Stimulated activated CD8-positive, alpha-beta memory T cell treated with anti-CD3 and anti-CD28 coated beads, Interleukin-7, amount 100 ng/mL, for 24 hours (primary cell): ENCODE measurements around the gene CCDC28A.

Experiments
- DNase-seq: peaks from one replicate; pipeline ENCODE4 v3.0.0-alpha.2; 2020; ENCODE audit warnings: low read depth

The CCDC28A gene

GRCh38 chr6:138795809-138796603 lies 22.4 kb downstream of the CCDC28A start, which contains the start of gene ECT2L:
Gene ECT2L, plus strand, starts transcription at chr6:138796087. Its CDS starts 17,188 bp downstream, at chr6:138813275.
- no peak for DNase-seq

GRCh38 chr6:138796771-138797170 lies 23.2 kb downstream of the CCDC28A start:
- DNase-seq, result no peak

- no peak for DNase-seq
Measured at GRCh38 chr6:138797806-138798446, 24.4 kb downstream of the CCDC28A start.

DNA sequence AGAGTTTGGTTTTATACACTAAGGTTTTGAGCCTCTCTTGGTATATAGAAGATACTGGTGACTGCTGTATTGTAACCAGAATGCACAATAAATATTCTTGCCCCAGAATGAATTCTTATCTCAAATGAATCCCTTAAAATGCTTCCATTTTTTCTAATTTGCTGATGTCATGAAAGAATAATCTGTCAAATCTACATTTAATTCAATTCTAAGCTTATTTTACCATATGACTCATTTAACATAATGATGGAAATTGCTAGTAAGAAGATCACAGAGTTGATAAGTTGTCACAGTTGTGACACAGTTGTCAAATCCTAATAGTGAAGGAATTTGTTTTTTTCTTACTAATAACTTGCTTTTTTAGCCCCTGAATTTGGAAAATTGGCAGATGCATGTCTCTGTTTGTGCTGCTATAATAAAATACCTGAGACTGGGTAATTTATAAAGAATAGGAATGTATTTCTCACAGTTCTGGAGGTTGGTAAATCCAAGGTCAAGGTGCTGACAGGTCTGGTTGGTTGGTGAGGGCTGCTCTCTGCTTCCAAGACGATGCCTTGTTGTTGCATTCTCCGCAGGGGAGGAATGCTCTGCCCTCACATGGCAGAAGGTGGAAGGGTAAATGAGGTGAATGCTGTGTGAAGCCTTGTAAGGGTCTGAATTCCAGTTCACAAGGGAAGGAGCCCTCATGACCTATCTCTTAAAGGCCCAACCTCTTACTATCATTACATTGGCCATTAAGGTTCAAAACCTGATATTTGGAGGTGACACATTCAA lies 27.0 kb downstream of the CCDC28A start:
- no peak for DNase-seq

DNA sequence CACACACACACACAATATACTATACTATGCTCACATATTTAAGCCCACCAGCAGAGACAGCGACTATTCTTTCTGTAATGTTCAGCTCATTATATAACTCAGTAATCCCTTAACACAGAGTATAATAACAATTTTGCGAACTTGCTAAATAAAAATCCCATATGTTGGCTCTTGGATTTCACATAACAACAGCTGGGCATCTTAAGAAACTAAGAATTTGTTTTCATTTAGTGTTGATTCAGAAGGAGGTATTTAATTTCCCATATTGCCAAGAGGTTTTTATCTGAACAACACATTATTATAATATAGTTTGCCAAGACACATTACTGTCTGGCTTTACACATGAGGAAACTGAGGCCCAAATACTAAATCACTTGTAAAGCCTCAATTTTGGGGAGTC lies 29.8 kb downstream of the CCDC28A start:
- DNase-seq, result no peak

DNA sequence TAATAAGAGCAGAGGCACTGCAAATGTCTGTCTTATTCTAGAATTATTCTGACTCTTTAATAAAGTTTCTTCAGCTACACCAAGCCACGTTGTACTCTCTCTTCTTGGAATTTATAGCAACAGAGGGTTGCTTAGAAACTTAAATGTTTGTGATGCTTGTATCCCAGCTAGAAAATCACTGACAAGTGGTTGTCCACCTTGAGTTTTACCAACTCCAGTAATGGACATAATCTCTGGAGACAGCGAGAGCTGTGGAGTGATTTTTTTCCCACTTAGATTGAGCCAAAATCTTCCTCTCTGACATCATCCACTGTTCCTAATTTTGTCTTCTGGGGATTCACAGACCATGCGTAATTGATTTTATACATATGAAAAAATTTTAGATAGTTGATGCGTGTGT lies 30.3 kb downstream of the CCDC28A start:
- no peak for DNase-seq

- DNase-seq, result no peak
Measured at GRCh38 chr6:138805016-138805765, 31.6 kb downstream of the CCDC28A start.

- no peak for DNase-seq
Measured at GRCh38 chr6:138806889-138807288, 33.3 kb downstream of the CCDC28A start.

- DNase-seq, result no peak
Measured at GRCh38 chr6:138809677-138810076, 36.1 kb downstream of the CCDC28A start.

- no peak for DNase-seq
Measured at GRCh38 chr6:138811866-138812265, 38.3 kb downstream of the CCDC28A start.

- DNase-seq, result no peak
Measured at GRCh38 chr6:138814179-138814834, 40.7 kb downstream of the CCDC28A start.

DNA sequence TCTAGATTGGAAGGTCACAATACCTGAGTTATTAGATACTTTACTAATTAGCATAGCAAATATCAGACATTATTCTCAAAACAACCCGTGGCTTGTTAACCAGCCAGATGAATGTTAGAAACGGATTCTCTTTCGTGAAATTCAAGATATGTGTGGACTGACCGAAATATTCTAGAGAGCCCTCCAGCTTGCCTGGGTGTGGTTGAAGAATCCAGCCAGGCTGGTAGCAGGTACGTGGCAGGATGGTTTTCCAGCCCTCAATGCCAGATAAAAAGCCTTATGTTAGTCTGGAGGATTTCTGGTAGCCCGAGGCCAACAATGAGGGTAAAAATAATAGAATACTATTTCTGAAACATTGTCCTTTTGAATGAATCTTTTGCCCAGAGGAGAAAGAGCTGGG lies 41.7 kb downstream of the CCDC28A start:
- DNase-seq, result no peak

- DNase-seq, result no peak
Measured at GRCh38 chr6:138815797-138816528, 42.4 kb downstream of the CCDC28A start.

GRCh38 chr6:138817799-138818198 lies 44.2 kb downstream of the CCDC28A start:
- DNase-seq, result no peak

- no peak for DNase-seq
Measured at GRCh38 chr6:138818496-138819194, 45.1 kb downstream of the CCDC28A start.

GRCh38 chr6:138821519-138821918 lies 48.0 kb downstream of the CCDC28A start:
- no peak for DNase-seq

GRCh38 chr6:138824482-138825144 lies 51.0 kb downstream of the CCDC28A start:
- DNase-seq, result no peak

GRCh38 chr6:138830248-138830647 lies 56.7 kb downstream of the CCDC28A start:
- DNase-seq, result no peak

GRCh38 chr6:138832182-138832581 lies 58.6 kb downstream of the CCDC28A start:
- no peak for DNase-seq
